SK-N-SH (cell line): ENCODE data around the gene ZNF783. TPM values are rescaled to one million over a fixed set of nuclear protein-coding genes. Genes with fewer than 3 reads are reported as not detected.

ENCODE experiments used
- CTCF ChIA-PET: fragments of 300-600, 350-600 bp; formaldehyde crosslinking; extraction: SDS; loops from one replicate; lab custom pipeline; 2021; lab: Yijun Ruan, JAX
- POLR2A ChIA-PET: fragments of 350-600 bp; sonication (Branson Sonifier 250); formaldehyde crosslinking; extraction: SDS; loops from one replicate; lab custom pipeline; 2020; ENCODE audit warnings: antibody characterized with exemption, inconsistent platforms; lab: Yijun Ruan, JAX
- DNase-seq: peaks from one replicate; pipeline ENCODE4 v3.0.0; 2012
- H2AFZ ChIP-seq: fragments of 200-600 bp; sonication (generic); 2 replicates; pipeline ENCODE4 v1.8.1; 2016; ENCODE audit warnings: antibody characterized with exemption, mild to moderate bottlenecking, low read depth
- H3F3A ChIP-seq: fragments of 200-600 bp; sonication (generic); replicated peaks from 2 replicates; pipeline ENCODE3; 2016; ENCODE audit warnings: antibody characterized with exemption, mild to moderate bottlenecking; ENCODE audit not compliant: insufficient read depth
- H3K27ac ChIP-seq, 2 experiments: fragments of 200-500 bp in 1 of 2; fragments of 200-600 bp in 1 of 2; sonication (Bioruptor generic) in 1 of 2; sonication (generic), shearing (Covaris generic) in 1 of 2; 2 replicates each; pipeline versions ENCODE4 v1.5.1 to v1.6.1; 2014 to 2016; ENCODE audit warnings: low read depth in 2 of 2, inconsistent platforms in 1 of 2, low read length in 1 of 2, mild to moderate bottlenecking in 1 of 2, mixed read lengths in 1 of 2
- H3K27me3 ChIP-seq: fragments of 200-600 bp; sonication (generic), shearing (Covaris generic); 2 replicates; pipeline ENCODE4 v1.6.1; 2016; ENCODE audit warnings: mixed run types; ENCODE audit not compliant: insufficient read depth
- H3K36me3 ChIP-seq, 2 experiments: fragments of 200-500 bp in 1 of 2; fragments of 200-600 bp in 1 of 2; sonication (Bioruptor generic) in 1 of 2; sonication (generic) in 1 of 2; replicated peaks in 1 of 2; 2 replicates each; pipeline versions ENCODE3 to v1.5.1; 2014 to 2016; ENCODE audit warnings: low read length in 1 of 2, mild to moderate bottlenecking in 1 of 2; ENCODE audit not compliant: insufficient read depth in 2 of 2, control insufficient read depth in 1 of 2
- H3K4me1 ChIP-seq, 2 experiments: fragments of 200-500 bp in 1 of 2; fragments of 200-600 bp in 1 of 2; sonication (Bioruptor generic) in 1 of 2; sonication (generic), shearing (Covaris generic) in 1 of 2; 2 replicates each; pipeline versions ENCODE4 v1.5.1 to v1.6.1; 2014 to 2016; ENCODE audit warnings: low read depth in 1 of 2, low read length in 1 of 2, mixed run types in 1 of 2; ENCODE audit not compliant: insufficient read depth in 2 of 2, control insufficient read depth in 1 of 2
- H3K4me2 ChIP-seq: fragments of 200-600 bp; sonication (generic), shearing (Covaris generic); 2 replicates; pipeline ENCODE4 v1.6.1; 2017; ENCODE audit warnings: mixed run types
- H3K4me3 ChIP-seq, 2 experiments: fragments of 200-500 bp in 1 of 2; fragments of 200-600 bp in 1 of 2; sonication (Bioruptor generic) in 1 of 2; sonication (generic), shearing (Covaris generic) in 1 of 2; 2 replicates each; pipeline versions ENCODE4 v1.5.1 to v1.8.1; 2014 to 2016; ENCODE audit warnings: low read depth in 2 of 2, inconsistent platforms in 1 of 2, low read length in 1 of 2, mild to moderate bottlenecking in 1 of 2, mixed read lengths in 1 of 2, moderate library complexity in 1 of 2
- H3K79me2 ChIP-seq: fragments of 200-600 bp; sonication (generic); 2 replicates; pipeline ENCODE4 v1.8.1; 2017; ENCODE audit warnings: mild to moderate bottlenecking; ENCODE audit not compliant: insufficient read depth
- H3K9ac ChIP-seq: fragments of 200-600 bp; sonication (generic); 2 replicates; pipeline ENCODE4 v1.6.1; 2017; ENCODE audit warnings: mixed run types
- H3K9me2 ChIP-seq: fragments of 200-600 bp; sonication (generic); 2 replicates; pipeline ENCODE4 v1.6.1; 2017; ENCODE audit warnings: mixed run types
- H3K9me3 ChIP-seq: fragments of 200-600 bp; sonication (generic); 2 replicates; pipeline ENCODE4 v1.6.1; 2017; ENCODE audit warnings: mixed run types, mild to moderate bottlenecking, moderate library complexity
- H4K20me1 ChIP-seq: fragments of 200-600 bp; sonication (generic); 2 replicates; pipeline ENCODE4 v1.6.1; 2017; ENCODE audit warnings: mild to moderate bottlenecking, mixed run types; ENCODE audit not compliant: insufficient read depth
- CHD2 ChIP-seq: fragments of 150-350 bp; IDR thresholded peaks from 2 replicates; pipeline ENCODE4 v1.6.1; 2018; ENCODE audit warnings: low read length; ENCODE audit not compliant: partially characterized antibody
- ELF1 ChIP-seq: IDR thresholded peaks from 2 replicates; pipeline ENCODE4 v1.4.0; 2012
- EP300 ChIP-seq, 2 experiments: IDR thresholded peaks; 2 replicates each; pipeline versions ENCODE4 v1.4.0 to v1.6.1; 2012; ENCODE audit warnings: borderline replicate concordance in 1 of 2, low read depth in 1 of 2, low read length in 1 of 2
- FOXM1 ChIP-seq: IDR thresholded peaks from 2 replicates; pipeline ENCODE4 v1.4.0; 2012; ENCODE audit warnings: low read depth, mild to moderate bottlenecking
- GATA2 ChIP-seq: sonication (generic); formaldehyde crosslinking; IDR thresholded peaks from 2 replicates; pipeline ENCODE4 v1.5.0; 2020; ENCODE audit warnings: mild to moderate bottlenecking, missing genetic modification reagents
- MEF2A ChIP-seq: IDR thresholded peaks from 2 replicates; pipeline ENCODE4 v1.4.0; 2012; ENCODE audit warnings: low read depth, borderline replicate concordance
- MXI1 ChIP-seq: IDR thresholded peaks from 2 replicates; pipeline ENCODE4 v1.6.1; 2012; ENCODE audit warnings: mild to moderate bottlenecking, low read depth, low read length, improper control_type of control experiment
- PBX3 ChIP-seq: IDR thresholded peaks from 2 replicates; pipeline ENCODE4; 2012
- POLR2AphosphoS5 ChIP-seq: IDR thresholded peaks from 2 replicates; pipeline ENCODE4 v1.6.1; 2012; ENCODE audit warnings: low read depth, low read length
- RCOR1 ChIP-seq: fragments of 150-350 bp; IDR thresholded peaks from 2 replicates; pipeline ENCODE4 v1.6.1; 2017; ENCODE audit warnings: antibody characterized with exemption, low read length
- REST ChIP-seq: IDR thresholded peaks from 2 replicates; pipeline ENCODE4 v1.6.1; 2012; ENCODE audit warnings: mild to moderate bottlenecking, low read depth, low read length, moderate library complexity
- RFX5 ChIP-seq: IDR thresholded peaks from 2 replicates; pipeline ENCODE4 v1.6.1; 2012; ENCODE audit warnings: mild to moderate bottlenecking, improper control_type of control experiment, low read length
- SIN3A ChIP-seq: IDR thresholded peaks from 2 replicates; pipeline ENCODE4 v1.6.1; 2012; ENCODE audit warnings: low read depth, mild to moderate bottlenecking, low read length, moderate library complexity, borderline replicate concordance
- SMC3 ChIP-seq: IDR thresholded peaks from 2 replicates; pipeline ENCODE4 v1.6.1; 2012; ENCODE audit warnings: low read depth, low read length, improper control_type of control experiment
- TCF12 ChIP-seq: IDR thresholded peaks from 2 replicates; pipeline ENCODE4 v1.4.0; 2012
- USF1 ChIP-seq: IDR thresholded peaks from 2 replicates; pipeline ENCODE4 v1.4.0; 2012; ENCODE audit warnings: low read depth, borderline replicate concordance
- ZBTB33 ChIP-seq: IDR thresholded peaks from 2 replicates; pipeline ENCODE4 v1.4.0; 2012; ENCODE audit warnings: low read depth, borderline replicate concordance
- WGBS: methylation state at CpG from one replicate; pipeline ENCODE4 v1.1.6; 2017; ENCODE audit warnings: low lambda C conversion rate; 5-methylcytosine and 5-hydroxymethylcytosine counted together
- polyA plus RNA-seq, 3 experiments: library from polyadenylated mRNA; depleted of rRNA; stranded (reverse); fragments of >200 nt; gene quantifications; 2 replicates each; pipeline ENCODE4 v1.2.3, GENCODE V29; 2012

Gene ZNF783
- polyA plus RNA-seq, 1 of the 3 experiments (the other 2 are of a cell fraction), result 12.5 TPM

- TF ChIP-seq REST (no peak), POLR2AphosphoS5 (no peak)
These were observed 21.4 kb upstream of the ZNF783 start (continued) for GRCh38 chr7:149240637-149241036.

GRCh38 chr7:149241696-149242095 is 20.3 kb upstream of the ZNF783 start:
- H3K27me3 ChIP-seq, result no peaks in the 10 kb centered on the region
- WGBS, result 93% methylated on average over 5 of the region's 5 CpGs
- no peak overlapping the region for H3K4me3 ChIP-seq
- H4K20me1 ChIP-seq, result 0 out of 2 replicates have a peak, but pooled peaks cover 8% of the 10 kb centered on the region
- peaks cover 0 to 25% of the 10 kb centered on the region in 2 experiments for H3K36me3 ChIP-seq
- H2AFZ ChIP-seq, result no peak overlapping the region
- peaks cover 14% of the 10 kb centered on the region; the same call in 1 of the 2 replicates for H3K9me3 ChIP-seq
- TF ChIP-seq SMC3, result no peak
- H3F3A ChIP-seq, result peaks cover 7% of the 10 kb centered on the region
- H3K4me1 ChIP-seq, result peaks cover 0 to 13% of the 10 kb centered on the region in 2 experiments; a peak in 2 of 4 replicates
- H3K4me2 ChIP-seq, result no peak overlapping the region
- no peaks in the 10 kb centered on the region for H3K9me2 ChIP-seq
- ChIA-PET POLR2A (interaction anchor here (0.7 kb wide), 1 partner anchor 66 kb away, joined by 3 read pairs; no protein-coding TSS in a partner anchor), CTCF (interaction anchor here (1.2 to 3.4 kb wide), 2 partner anchors 20 to 501 kb away, joined by 3 to 25 read pairs; partner anchors contain the start of gene ZNF783)
- no peak for DNase-seq
- H3K79me2 ChIP-seq, result peaks cover 70% of the 10 kb centered on the region
- no peak overlapping the region for H3K27ac ChIP-seq
- no peak overlapping the region for H3K9ac ChIP-seq

- Histone ChIP-seq H3K4me2 (no peak overlapping the region), H3F3A (no peaks in the 10 kb centered on the region), H3K4me1 (peaks cover 0 to 8% of the 10 kb centered on the region in 2 experiments; a peak in 2 of 4 replicates), H3K9ac (no peak overlapping the region), H3K27me3 (no peaks in the 10 kb centered on the region), H3K79me2 (peaks cover 91% of the 10 kb centered on the region), H3K36me3 (peaks cover 0 to 28% of the 10 kb centered on the region in 2 experiments), H3K9me2 (no peaks in the 10 kb centered on the region), H3K27ac (no peak overlapping the region), H2AFZ (no peak overlapping the region), H3K4me3 (no peak overlapping the region), H3K9me3 (peaks cover 14% of the 10 kb centered on the region; the same call in 1 of the 2 replicates), H4K20me1 (peaks cover 20% of the 10 kb centered on the region; the same call in 1 of the 2 replicates)
- no peak for DNase-seq
- WGBS, result 61% methylated on average over 5 of the region's 5 CpGs
- ChIA-PET CTCF (interaction anchor here (9.4 kb wide), 1 partner anchor 16 kb away, joined by 76 read pairs; the partner anchor contains the start of gene ZNF783), POLR2A (no interaction called here)
- TF ChIP-seq MEF2A (no peak), ELF1 (no peak), FOXM1 (no peak), CHD2 (no peak), USF1 (no peak), MXI1 (no peak), RCOR1 (no peak), PBX3 (no peak), SIN3A (no peak), ZBTB33 (no peak), RFX5 (no peak), TCF12 (no peak), GATA2 (CRISPR knock-in tag) (no peak), EP300 (IDR thresholded peaks at IDR 0.05; ENCODE audit: borderline replicate concordance in 1 of 2, low read depth in 1 of 2, low read length in 1 of 2) (no peak)
These were observed 16.8 kb upstream of the ZNF783 start for GRCh38 chr7:149245244-149245643.
